Limb (tissue), 2 donors: ENCODE results near the gene CDK12.
"Not testable (repeated sequence)": the region's sequence is repeated elsewhere in the genome, so short reads cannot be mapped to it uniquely, and the experiment has no call there.

ENCODE experiments used
- DNase-seq, 2 donors: peaks; one replicate each; pipeline ENCODE4 v3.0.0-alpha.2; 2016; ENCODE audit errors: extremely low spot score in 2 of 2

Gene CDK12

DNA sequence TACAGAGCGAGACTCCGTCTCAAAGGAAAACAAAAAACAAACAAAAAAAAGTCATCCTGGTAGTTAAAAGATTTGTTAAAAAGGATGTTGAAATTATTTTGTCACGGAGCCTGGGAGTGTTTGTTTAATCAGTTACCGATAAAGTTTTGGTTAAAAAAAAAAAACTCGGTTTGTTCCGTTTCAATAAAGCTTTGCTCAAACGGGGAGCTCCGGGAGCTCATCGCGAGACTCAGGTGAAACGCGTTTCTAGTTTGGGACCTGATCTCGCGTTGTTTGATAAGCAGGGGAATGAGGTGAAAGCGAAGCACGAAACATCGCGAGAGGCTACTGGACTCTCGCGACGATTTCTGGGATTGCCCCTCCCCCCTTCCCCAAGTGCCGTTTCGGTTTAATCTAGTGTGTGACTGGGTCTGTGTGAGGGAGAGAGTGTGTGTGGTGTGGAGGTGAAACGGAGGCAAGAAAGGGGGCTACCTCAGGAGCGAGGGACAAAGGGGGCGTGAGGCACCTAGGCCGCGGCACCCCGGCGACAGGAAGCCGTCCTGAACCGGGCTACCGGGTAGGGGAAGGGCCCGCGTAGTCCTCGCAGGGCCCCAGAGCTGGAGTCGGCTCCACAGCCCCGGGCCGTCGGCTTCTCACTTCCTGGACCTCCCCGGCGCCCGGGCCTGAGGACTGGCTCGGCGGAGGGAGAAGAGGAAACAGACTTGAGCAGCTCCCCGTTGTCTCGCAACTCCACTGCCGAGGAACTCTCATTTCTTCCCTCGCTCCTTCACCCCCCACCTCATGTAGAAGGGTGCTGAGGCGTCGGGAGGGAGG lies at the start of gene CDK12:
Gene CDK12, plus strand, starts transcription at position 374 of the 813 bp plus-strand sequence. CDS start 586 bp downstream, outside the sequence.
- peak; percentile 97 to 98 for DNase-seq

- no peak for DNase-seq
These were observed 45.1 kb upstream of the CDK12 start for GRCh38 chr17:39416141-39416540.

- DNase-seq = no peak
These were observed 31.7 kb upstream of the CDK12 start for GRCh38 chr17:39429600-39429999.

GRCh38 chr17:39439868-39440267 lies 21.4 kb upstream of the CDK12 start:
- DNase-seq = not testable (repeated sequence)

DNA sequence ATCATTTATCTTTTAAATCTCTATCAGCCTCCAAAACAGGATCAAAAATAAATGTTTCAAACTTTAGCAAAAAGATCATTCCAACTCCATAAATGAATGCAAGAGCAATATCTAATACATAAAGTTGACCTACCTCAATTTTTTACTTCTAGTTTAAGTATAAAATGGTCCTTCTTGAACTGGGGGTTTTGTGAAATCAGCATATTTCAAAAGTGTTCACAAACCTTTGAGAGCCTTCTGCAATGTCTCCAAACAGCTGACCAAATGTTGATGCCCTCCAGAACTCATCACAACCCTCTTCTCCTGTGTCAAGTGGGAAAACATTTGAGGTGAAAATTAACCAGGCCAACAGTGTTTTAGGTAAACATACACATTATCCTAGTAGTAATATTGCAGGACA lies 18.0 kb upstream of the CDK12 start:
- DNase-seq = no peak

- DNase-seq = no peak
These were observed 13.7 kb upstream of the CDK12 start for GRCh38 chr17:39447561-39447960.

DNA sequence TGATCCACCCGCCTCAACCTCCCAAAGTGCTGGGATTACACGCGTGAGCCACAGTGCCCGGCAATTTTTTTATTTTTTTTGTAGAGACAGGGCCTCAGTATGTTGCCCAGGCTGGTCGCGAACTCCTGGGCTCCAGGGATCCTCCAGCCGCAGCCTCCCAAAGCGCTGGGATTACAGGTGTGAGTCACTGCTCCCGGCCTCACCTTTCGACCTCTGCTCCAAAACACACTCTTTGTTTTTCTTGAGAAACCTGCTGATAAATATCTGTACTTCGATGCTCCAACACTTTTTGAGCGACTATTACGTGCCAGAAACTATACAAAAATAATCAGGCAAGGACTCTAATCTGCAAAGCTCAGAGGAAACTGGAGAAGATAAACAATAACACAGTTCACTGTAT lies 11.2 kb upstream of the CDK12 start:
- DNase-seq = no peak

DNA sequence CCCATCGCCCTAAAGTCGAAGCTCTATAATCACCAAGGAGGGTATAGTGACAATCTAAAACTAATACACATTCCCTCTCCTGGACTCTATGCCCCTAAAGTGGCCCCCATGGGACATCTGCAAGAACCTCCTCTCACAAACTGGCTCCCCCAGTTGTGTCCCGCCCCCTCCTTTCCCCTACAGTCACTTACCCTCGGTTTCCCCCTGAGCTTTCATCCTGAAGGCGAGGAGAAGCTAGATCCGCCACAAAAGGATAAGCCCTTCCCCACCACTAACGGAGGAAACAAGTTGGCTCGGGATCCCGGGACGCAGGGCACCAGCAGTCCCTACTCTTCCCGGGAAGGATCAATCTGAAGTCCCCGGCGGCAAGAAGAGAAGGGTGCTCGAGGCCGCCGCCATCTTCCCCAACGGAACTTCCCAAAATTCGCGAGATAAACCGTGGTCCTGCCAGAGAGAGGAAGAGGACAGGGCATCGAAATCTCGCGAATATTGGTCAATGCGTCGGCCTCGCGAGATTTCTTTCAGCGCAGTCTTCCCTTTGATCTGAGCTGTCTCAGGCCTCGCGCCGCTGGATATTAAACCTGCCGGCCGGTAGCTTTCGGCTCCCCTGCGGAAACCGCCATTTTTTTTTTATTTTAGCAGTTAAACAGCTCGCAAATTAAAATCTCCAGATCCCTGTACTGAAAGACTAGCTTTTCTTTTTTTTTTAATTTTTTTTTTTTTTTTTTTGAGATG lies 10.3 kb upstream of the CDK12 start, which contains the start of gene MED1:
Gene MED1, minus strand, starts transcription at position 417 of the 735 bp plus-strand sequence. Its CDS starts 201 bp downstream, at position 216.
- peak; percentile 94 to 97 for DNase-seq

DNA sequence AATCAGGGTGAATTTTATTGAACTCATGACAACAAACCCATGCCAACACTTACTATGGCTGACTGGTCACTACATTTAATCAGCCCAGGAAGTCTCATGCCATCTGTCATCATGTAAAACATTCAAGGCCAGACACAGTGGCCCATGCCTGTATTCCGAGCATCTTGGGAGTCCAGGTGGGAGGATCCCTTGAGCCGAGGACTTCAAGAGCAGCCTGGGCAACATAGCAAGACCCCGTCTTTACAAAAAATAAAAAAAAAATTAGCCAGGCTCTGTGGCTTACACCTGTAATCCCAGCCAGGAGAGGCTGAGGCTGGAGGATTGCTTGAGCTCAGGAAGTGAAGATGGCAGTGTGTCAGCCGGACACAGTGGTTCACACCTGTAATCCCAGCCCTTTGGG lies 5.4 kb upstream of the CDK12 start:
- DNase-seq = no peak

DNA sequence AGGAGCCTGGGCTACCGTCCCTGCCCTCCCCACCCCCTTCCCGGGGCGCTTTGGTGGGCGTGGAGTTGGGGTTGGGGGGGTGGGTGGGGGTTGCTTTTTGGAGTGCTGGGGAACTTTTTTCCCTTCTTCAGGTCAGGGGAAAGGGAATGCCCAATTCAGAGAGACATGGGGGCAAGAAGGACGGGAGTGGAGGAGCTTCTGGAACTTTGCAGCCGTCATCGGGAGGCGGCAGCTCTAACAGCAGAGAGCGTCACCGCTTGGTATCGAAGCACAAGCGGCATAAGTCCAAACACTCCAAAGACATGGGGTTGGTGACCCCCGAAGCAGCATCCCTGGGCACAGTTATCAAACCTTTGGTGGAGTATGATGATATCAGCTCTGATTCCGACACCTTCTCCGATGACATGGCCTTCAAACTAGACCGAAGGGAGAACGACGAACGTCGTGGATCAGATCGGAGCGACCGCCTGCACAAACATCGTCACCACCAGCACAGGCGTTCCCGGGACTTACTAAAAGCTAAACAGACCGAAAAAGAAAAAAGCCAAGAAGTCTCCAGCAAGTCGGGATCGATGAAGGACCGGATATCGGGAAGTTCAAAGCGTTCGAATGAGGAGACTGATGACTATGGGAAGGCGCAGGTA lies 762 bp downstream of the CDK12 start:
- DNase-seq = peak; percentile 33 to 82

DNA sequence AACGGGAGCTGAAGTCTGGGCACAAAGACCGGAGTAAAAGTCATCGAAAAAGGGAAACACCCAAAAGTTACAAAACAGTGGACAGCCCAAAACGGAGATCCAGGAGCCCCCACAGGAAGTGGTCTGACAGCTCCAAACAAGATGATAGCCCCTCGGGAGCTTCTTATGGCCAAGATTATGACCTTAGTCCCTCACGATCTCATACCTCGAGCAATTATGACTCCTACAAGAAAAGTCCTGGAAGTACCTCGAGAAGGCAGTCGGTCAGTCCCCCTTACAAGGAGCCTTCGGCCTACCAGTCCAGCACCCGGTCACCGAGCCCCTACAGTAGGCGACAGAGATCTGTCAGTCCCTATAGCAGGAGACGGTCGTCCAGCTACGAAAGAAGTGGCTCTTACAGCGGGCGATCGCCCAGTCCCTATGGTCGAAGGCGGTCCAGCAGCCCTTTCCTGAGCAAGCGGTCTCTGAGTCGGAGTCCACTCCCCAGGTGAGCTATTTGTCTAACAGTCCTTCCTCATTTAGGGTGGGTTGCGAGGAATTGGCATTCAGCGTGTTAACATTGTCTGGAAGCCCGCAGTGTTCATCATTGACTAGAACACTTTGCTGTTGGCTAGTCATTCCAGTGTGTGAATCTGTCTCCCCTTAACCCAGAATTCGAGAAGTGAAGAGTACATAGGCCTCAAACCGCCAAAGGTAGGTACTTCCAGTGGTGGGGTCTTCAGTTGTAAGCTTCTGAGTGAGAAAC lies 1.5 kb downstream of the CDK12 start:
- peak in 1 of 2 donors; percentile 26 for DNase-seq

DNA sequence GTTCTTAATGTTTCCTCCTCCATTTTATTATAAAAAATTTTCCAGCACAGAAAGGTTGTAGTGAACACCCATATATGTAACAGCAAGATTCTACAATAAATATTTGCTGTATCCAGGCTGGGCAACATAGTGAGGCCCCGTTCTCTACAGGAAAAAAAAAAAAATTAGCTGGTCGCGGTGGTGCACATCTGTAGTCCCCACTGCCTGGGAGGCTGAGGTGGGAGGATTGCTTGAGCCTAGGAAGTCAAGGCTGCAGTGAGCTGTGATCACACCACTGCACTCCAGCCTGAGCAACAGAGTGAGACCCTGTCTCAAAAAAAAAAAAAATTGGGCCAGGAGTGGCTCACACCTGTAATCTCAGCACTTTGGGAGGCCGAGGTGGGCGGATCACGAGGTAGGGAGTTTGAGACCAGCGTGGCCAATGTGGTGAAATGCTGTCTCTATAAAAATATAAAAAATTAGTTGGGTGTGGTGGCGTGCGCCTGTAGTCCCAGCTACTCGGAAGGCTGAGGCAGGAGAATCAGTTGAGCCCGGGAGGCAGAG lies 3.4 kb downstream of the CDK12 start:
- not testable (repeated sequence) for DNase-seq

- DNase-seq = not testable (repeated sequence)
These were observed 7.3 kb downstream of the CDK12 start for GRCh38 chr17:39468610-39469009.

- DNase-seq = no peak
These were observed 12.0 kb downstream of the CDK12 start for GRCh38 chr17:39473310-39473709.

DNA sequence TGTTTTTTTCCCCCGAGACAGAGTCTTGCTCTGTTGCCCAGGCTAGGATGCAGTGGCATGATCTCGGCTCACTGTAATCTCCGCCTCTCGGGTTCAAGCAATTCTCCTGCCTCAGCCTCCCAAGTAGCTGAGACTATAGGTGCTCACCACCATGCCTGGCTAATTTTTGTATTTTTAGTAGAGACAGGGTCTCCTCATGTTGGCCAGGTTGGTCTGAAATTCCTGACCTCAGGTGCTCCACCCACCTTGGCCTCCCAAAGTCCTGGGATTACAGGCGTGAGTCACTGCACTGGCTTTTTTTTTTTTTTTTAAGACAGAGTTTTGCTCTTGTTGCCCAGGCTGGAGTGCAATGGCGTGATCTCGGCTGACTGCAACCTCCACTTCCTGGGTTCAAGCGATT lies 18.3 kb downstream of the CDK12 start:
- not testable (repeated sequence) for DNase-seq

- DNase-seq = no peak
These were observed 22.2 kb downstream of the CDK12 start for GRCh38 chr17:39483506-39483905.

GRCh38 chr17:39484178-39484577 lies 22.9 kb downstream of the CDK12 start:
- DNase-seq = no peak

GRCh38 chr17:39485555-39485954 lies 24.3 kb downstream of the CDK12 start:
- no peak for DNase-seq

GRCh38 chr17:39486242-39486641 lies 25.0 kb downstream of the CDK12 start:
- DNase-seq = no peak

DNA sequence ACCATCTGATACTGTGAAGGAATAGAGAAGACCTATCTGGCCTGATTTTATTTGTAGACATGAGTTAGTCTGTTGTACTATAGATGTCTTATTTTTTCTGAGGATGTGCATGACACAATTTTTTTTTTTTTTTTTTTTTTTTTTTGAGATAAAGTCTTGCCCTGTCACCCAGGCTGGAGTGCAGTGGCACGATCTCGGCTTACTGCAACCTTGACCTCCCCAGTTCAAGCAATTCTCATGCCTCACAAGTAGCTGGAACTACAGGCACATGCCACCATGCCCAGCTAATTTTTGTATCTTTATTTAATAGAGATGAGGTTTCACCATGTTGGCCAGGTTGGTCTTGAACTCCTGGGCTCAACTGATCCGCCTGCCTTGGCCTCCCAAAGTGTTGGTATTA lies 26.2 kb downstream of the CDK12 start:
- not testable (repeated sequence) for DNase-seq

DNA sequence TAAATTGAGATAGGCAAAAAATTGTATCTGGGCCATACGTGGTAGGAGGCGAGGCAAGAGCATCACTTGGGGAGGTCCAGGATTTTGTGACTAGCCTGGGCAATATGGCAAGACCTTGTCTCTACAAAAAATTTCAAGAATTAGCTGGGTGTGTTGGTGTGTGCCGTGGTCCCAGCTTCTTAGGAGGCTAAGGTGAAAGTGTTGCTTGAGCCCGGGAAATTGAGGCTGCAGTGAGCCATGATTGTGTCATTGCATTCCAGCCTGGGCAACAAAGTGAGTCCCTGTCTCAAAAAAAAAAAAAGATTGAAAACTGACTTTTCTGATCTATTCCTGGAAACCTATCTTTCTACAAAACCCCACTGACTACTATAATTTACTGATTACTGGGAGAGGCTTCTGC lies 26.7 kb downstream of the CDK12 start:
- DNase-seq = no peak
